Posterior cingulate gyrus (tissue), 11 donors: ENCODE results near the gene C1QTNF1.

Source experiments
- DNase-seq, 10 donors: peaks; one replicate each; pipeline versions ENCODE4 v3.0.0 to v3.0.0-alpha.2; 2020 to 2021; ENCODE audit warnings: mixed read lengths in 3 of 10
- intact Hi-C: fragments of 100-400 bp; cut with DNase I; formaldehyde crosslinking; loops from one replicate; pipeline ENCODE4 v1.15.1; 2023

The C1QTNF1 gene

GRCh38 chr17:79085154-79085920 lies 61.4 kb downstream of the C1QTNF1 start:
- intact Hi-C loops: no loop called here
- DNase-seq: peak in 2 of 10 donors; percentile 55 to 77

- intact Hi-C loops: no loop called here
- peak in 2 of 10 donors; percentile 77 to 88 for DNase-seq
Observed at GRCh38 chr17:79085921-79086551, 62.1 kb downstream of the C1QTNF1 start.

GRCh38 chr17:79086609-79087427 lies 62.8 kb downstream of the C1QTNF1 start:
- DNase-seq: peak in 2 of 10 donors; percentile 85 to 89
- intact Hi-C loops: loop anchor here (1.0 kb wide), 1 partner anchor 306 kb away; no protein-coding TSS in a partner anchor

- intact Hi-C loops: loop anchor here (1.0 kb wide), 1 partner anchor 306 kb away; no protein-coding TSS in a partner anchor
- peak; percentile 58 to 96 (median 80) for DNase-seq
Observed at GRCh38 chr17:79087428-79088143, 63.6 kb downstream of the C1QTNF1 start.

GRCh38 chr17:79088247-79088996 lies 64.5 kb downstream of the C1QTNF1 start:
- DNase-seq: peak in 1 of 10 donors; percentile 63
- intact Hi-C loops: no loop called here

GRCh38 chr17:79088997-79089328 lies 65.0 kb downstream of the C1QTNF1 start:
- intact Hi-C loops: no loop called here
- peak in 3 of 10 donors; percentile 70 to 88 (median 84) for DNase-seq

- DNase-seq: peak in 2 of 10 donors; percentile 73 to 78
- intact Hi-C loops: no loop called here
Observed at GRCh38 chr17:79089720-79090442, 65.9 kb downstream of the C1QTNF1 start.

GRCh38 chr17:79090443-79091225 lies 66.7 kb downstream of the C1QTNF1 start:
- intact Hi-C loops: no loop called here
- peak in 2 of 10 donors; percentile 74 to 76 for DNase-seq

GRCh38 chr17:79091226-79091670 lies 67.3 kb downstream of the C1QTNF1 start:
- intact Hi-C loops: no loop called here
- peak in 1 of 10 donors; percentile 69 for DNase-seq

- no peak for DNase-seq
Observed at GRCh38 chr17:79092567-79092966, 68.6 kb downstream of the C1QTNF1 start.

GRCh38 chr17:79093270-79093669 lies 69.3 kb downstream of the C1QTNF1 start:
- no peak for DNase-seq
- intact Hi-C loops: no loop called here

More at GRCh38 chr17:79092567-79092966, 68.6 kb downstream of the C1QTNF1 start:
- intact Hi-C loops: no loop called here

GRCh38 chr17:79094261-79094660 lies 70.3 kb downstream of the C1QTNF1 start:
- intact Hi-C loops: no loop called here
- no peak for DNase-seq

GRCh38 chr17:79095345-79096055 lies 71.5 kb downstream of the C1QTNF1 start:
- intact Hi-C loops: no loop called here
- DNase-seq: no peak

GRCh38 chr17:79096477-79096876 lies 72.5 kb downstream of the C1QTNF1 start:
- DNase-seq: no peak
- intact Hi-C loops: no loop called here

GRCh38 chr17:79097226-79098055 lies 73.5 kb downstream of the C1QTNF1 start:
- DNase-seq: no peak
- intact Hi-C loops: no loop called here

GRCh38 chr17:79098282-79098867 lies 74.4 kb downstream of the C1QTNF1 start:
- intact Hi-C loops: no loop called here
- DNase-seq: no peak
